ENCODE measurements around the gene PDK1. TPM values are rescaled to one million over a fixed set of nuclear protein-coding genes. Genes with fewer than 3 reads are reported as not detected.
"Not testable (repeated sequence)": the region's sequence is repeated elsewhere in the genome, so short reads cannot be mapped to it uniquely, and the experiment has no call there.

Gene PDK1
- 23.0 TPM for polyA plus RNA-seq (2013, experiment 1 of 2; ENCODE audit: insufficient read length)
- 23.8 TPM for polyA plus RNA-seq (2013, experiment 2 of 2; ENCODE audit: insufficient read length)

DNA sequence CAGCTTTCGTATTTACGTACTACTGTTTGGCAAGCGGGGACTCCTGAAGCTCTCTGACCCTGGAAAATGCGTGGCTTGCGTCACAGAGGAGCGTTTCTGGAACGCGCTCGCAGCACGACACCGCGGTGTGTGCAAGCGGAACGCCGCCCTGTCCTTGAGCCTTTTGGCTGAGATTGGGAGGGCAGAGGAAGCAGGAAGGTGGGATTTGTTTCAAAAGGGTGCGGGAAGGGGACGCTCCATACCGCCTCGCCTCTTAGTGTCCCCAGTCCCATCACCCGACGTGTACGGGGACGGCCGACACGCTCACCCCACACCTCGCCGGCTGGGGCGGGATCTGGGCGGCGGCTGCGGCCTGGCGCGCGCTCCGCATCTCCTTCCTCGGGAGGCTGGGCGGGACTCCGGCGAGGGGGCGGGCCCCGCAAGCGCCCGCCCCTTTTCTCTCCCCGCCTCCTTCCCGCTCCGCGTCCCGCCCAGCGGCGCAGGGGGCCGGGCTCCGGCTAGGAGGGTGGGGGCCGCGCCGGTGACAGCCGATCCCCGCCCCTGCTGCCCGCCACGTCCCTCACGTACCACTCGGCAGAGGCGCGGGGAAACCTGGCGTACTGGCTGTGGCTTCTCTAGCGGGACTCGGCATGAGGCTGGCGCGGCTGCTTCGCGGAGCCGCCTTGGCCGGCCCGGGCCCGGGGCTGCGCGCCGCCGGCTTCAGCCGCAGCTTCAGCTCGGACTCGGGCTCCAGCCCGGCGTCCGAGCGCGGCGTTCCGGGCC lies at the start of gene PDK1:
Gene PDK1 (plus strand): TSS at position 569 of the 762 bp plus-strand sequence. CDS start 61 bp downstream, at position 630.
- peak; percentile 91 for DNase-seq

DNA sequence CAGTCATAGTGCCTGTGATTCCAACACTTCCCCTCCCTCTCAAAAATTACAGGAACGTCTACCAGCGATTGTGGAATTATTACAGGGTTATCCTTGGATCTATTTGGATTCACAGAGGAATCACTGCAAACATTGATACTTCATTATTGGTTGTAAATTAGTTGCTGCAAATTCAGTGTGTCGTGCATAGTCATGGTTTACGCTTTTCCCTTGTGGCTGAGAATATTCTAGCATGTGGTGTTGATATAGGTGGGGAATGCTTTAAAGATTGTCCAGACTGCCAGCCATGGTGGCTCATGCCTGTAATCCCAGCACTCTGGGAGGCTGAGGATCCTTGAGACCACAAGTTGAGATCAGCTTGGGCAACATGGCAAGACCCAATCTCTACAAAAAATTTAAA lies 48.7 kb upstream of the PDK1 start:
- DNase-seq: no peak

DNA sequence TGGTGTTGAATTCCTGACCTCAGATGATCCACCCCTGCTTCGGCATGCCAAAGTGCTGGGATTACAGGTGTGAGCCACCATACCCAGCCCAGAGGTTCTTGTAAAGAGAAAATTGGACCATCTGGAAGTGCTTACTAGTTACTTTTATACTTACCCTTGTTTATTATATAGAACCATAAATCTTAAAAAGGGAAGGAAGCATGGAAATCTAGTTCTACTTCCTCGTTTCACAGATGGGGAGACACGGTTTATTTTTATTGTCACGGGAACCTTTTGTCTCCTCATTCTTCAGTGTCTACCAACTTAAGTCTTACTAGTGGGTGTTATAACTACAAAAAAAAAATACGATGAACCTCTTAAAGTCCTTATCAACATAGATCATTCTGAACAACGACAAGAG lies 45.8 kb upstream of the PDK1 start:
- DNase-seq: no peak

DNA sequence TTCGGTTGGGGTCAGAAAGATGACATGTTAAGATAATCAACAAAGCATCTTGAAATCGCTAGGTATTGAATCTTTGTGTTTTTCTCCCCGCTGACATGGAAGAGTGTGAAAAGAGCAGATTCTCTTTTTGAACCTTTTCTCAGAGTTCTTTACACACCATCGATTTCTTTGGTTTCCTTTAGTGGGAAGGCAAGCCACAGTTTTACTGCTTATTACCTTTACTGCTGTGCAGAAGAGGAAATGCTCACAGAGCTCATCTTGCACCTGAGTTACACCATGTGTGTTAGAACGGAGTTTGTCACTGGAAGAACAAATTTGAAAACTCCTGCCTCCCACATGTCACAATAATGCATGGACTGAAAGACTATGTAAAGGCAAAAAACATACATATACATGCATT lies 45.3 kb upstream of the PDK1 start:
- no peak for DNase-seq

DNA sequence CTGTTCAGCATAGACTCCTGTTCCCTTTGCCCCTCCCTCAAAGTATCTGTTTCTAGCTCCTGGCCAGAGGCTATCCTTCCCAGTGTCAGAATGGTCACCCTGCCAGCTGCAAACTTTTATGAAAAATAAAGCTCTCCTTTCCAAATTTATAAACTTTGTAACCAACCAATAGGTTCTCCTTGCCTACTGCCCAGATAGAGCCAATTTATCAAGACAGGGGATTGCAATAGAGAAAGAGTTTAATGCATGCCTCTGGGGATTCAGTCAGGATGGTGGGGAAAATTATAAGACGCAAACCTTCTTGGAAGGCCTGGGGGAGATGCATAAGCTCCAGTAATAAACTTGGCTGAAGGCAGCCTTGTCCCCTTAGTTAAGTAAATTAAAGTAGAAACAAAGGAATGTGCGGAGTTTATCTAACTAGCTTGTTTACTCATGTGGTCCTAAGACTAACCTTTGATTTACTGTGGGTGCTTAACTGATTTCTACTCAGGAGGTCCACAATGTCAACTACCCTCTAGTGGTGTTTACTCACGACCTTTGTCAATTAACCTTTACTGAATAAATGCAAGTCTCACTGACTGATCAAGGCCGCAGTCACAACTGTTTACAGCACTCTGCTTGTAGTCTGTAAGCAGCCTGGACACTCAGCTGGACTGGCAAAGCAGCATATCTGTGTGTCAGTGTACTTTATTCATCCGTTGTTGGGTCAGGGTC lies 42.9 kb upstream of the PDK1 start:
- DNase-seq: no peak

DNA sequence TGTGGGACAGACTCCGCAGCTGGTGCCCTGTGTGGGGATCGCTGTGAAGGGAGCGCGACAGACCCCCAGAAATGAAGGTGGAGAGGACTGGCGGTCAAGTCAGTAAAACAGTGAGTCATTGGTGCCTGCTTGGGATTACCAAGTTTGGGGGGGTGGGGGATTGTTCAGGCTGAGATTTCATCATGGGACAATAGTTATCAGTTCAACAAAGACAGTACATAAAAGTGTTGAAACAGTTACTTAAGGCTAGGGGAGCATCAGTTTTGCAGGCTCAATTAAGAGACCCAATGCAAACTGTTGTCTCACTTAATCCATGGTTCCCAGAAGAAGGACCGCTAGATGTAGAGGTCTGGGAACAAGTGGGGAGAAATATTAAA lies 42.4 kb upstream of the PDK1 start:
- DNase-seq: no peak

DNA sequence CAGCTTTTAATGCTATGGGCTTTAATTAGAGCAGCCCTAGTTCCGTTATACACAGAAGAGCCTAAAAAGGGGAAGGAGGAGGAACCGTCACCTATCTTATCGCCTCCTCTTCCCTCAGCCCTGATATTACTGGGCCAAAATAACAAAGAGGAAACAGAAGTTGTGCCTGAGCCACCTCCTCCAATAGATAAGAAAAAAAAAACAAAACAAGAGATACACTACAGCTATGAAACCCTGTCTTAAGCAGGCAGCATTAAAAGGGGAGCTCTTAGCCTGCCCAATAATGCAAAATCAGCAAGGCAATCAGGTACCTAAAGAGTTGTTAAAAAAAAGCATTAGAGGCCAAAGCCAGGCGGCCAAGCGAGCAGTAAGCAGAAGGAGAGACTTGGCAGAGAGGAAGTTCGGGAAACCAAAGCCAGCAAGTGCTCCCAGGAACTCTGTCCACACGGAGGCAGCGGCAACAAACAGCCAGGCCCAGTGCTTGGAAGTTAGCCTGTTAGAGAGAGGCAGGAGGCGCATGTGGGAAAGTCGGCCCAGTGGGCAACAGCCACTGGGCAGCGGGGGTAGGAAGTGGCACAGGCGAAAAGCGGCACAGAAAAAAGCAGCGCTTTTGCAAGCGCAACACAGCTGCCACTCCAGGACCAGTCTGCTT lies 41.8 kb upstream of the PDK1 start:
- DNase-seq: no peak

DNA sequence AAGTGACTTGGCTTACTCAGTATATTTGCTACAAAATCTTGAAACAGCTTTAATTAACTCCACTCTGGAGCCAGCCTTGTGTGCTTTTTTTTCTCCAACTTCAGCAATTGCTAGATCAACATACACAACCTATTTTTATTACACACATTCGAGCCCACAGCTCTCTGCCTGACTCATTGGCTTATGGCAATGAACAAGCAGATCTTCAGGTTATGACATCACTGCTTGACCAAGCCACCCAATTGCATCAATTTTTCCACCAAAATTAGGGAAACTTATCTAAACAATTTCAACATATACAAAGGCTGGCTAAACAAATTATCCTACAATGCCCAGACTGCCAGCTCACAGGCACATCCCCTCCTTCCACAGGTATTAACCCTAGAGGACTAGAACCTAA lies 39.6 kb upstream of the PDK1 start:
- peak; percentile 36 for DNase-seq

DNA sequence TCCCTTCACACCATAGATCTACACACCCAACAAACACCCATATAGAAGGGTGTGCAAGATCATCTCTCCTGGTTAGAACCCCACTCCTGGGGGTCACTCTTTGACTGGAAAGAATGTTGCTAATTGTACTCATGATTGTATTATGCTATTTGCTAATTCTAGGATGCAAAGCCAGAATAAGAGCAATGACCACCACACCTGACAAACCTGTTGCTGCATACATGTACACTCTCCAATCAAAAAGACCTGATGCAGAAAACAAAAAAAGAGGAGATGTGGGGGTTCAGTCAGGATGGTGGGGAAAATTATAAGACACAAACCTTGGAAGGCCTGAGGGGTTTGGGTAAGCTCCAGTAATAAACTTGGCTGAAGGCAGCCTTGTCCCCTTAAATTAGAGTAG lies 36.9 kb upstream of the PDK1 start:
- DNase-seq: no peak

DNA sequence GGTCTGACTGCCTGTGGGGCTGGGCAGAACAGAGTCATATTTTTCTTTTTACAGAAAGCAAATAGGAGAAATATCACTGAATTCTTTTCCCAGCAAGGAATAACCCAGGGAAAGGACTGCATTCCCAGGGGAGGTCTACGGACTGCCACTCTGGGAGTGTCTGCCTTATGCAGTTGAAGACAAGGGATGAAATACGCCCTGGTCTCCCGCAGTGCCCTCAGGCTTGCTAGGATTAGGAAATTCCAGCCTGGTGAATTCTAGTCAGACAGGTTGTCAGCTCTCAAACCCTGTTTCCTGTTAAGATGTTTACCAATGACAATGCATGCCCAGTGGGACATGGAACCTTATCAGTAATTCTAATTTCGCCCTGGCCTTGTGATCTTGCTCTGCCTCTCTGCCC lies 30.3 kb upstream of the PDK1 start:
- DNase-seq: no peak

DNA sequence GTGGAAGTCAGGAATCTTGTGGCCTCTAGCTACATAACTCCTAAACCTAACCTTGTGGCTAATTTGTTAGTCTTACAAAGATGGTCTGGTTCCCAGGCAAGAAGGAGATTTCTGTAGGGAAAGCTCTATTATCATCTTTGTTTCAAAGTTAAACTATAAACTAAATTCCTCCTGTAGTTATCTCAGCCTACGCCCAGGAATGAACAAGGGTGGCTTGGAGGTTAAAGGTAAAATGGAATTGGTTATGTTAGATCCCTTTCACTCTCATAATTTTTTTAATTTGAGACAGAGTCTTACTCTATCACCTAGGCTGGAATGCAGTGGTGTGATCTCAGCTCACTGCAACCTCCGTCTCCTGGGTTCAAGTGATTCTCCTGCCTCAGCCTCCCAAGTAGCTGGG lies 24.6 kb upstream of the PDK1 start:
- DNase-seq: no peak

DNA sequence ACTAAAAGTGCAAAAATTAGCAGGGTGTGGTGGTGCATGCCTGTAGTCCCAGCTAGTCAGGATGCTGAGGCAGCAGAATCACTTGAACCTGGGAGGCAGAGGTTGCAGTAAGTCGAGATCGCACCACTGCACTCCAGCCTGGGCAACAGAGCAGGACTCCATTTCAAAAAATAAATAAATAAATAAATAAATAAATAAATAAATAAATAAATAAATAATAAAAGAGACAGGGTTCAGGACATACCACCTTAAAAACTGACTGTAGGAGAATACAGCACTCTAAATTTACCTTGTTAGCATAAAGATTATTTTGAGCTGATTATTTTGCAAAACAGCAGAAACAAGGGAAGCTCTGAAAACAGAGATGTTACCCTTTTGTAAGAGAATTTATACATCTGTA lies 23.4 kb upstream of the PDK1 start:
- DNase-seq: not testable (repeated sequence)

DNA sequence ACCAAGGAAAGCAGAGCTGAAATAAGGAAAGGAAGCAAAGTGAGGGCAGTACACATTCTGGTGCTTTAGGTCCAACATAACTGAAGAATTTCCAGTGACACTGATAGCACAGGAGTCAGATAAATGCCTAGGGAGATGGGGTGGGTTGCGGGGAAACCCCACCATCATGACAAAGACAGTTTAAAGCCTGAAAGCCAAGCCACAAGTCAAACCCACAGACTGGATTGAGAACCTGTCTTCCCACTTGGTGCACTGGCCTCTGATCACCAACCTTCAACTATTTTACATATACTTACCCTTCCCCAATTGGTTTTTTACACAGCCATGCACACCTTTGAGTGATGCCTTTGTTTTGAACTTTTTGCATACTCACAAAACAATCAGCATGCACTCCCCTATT lies 22.2 kb upstream of the PDK1 start:
- DNase-seq: no peak

DNA sequence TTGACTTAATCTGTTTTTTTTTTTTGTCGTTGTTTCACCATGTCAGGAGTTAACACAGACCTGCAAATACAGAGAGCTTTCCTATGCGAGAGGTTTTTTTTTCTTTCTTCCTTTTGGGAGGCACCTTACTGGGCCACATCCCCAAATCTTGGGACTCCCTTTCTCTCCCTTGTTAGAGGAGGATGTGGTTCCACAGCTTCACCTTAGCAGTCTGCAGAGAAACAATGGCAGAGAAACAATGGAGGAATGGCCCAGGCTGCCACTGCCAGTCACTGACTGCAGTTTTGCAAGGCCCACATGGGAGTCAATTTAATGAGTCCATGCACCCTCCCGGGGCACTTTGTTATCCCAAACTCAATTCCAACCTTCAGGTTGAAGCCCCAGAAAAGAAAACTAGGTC lies 20.8 kb upstream of the PDK1 start:
- no peak for DNase-seq

DNA sequence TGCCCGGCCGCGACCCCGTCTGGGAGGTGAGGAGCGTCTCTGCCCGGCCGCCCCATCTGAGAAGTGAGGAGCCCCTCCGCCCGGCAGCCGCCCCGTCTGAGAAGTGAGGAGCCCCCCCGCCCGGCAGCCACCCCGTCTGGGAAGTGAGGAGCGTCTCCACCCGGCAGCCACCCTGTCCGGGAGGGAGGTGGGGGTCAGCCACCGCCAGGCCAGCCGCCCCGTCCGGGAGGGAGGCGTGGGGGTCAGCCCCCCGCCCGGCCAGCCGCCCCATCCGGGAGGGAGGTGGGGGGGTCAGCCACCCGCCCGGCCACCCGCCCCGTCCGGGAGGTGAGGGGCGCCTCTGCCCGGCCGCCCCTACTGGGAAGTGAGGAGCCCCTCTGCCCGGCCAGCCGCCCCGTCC lies 18.0 kb upstream of the PDK1 start:
- not testable (repeated sequence) for DNase-seq

DNA sequence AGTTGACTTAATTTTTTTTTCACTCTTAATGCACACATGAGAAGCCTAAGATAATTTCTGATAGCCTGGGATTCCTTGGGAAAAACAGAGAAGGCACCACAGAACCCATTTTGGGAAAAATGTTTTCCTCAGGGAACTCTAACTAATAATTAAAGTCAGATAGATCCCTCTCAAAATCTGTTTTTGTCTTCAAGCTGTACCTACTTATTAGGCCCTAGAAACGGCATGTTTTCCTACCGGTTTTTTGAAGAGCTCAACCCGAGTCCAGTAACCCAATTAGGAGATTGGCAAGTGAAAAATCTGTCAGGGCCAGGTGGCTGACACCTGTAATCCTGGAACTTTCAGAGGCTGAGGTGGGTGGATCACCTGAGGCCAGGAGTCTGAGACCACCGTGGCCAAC lies 16.1 kb upstream of the PDK1 start:
- no peak for DNase-seq

DNA sequence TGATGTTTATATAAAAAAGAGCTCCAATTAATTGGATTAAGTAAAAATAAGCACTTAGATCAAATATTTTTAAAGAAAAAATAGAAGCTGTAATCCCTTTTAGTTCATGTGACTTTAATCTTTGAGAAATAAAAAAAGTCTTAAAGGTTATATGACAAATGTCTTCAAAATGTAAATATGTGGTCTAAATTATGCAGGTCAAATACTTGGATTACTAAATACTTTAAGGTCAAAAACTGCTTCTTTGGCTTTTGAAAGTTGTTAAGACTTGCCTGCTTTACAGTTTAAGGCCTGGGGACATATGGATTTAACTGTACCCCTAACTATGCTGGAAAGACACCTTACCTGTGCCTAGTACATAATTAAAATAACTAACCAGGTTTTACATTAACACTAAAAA lies 15.5 kb upstream of the PDK1 start:
- DNase-seq: no peak

DNA sequence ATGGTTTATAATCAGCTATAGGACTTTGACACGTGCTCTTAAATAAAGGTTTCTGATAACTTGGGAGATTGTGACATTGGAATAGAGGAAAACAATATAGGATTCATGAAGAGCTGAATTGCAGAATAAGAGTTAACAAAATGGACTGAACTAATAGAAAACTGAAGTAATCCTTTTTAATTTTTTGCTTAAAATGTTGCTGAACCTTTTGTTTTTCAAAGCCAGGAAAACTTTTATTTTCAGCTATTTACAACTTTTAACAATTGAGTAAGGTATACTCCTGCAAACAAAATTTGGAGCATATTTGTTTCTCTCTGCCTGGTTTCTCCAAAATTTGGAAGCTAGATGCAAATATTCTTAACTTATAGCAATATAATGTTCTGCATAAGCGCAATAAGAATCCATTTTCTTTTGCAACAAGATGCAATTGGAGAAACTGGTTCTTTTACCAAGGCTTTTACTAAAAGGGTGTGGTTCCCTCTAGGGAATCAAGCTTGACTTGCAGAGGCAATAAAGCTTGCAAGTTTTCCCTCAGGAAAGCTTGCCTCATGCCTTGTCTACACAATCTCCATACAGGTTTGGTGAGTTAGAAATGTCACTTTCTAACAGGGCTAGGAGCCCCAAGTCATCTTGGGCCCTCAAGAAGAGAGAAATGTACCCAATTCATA lies 10.3 kb upstream of the PDK1 start:
- DNase-seq: no peak

DNA sequence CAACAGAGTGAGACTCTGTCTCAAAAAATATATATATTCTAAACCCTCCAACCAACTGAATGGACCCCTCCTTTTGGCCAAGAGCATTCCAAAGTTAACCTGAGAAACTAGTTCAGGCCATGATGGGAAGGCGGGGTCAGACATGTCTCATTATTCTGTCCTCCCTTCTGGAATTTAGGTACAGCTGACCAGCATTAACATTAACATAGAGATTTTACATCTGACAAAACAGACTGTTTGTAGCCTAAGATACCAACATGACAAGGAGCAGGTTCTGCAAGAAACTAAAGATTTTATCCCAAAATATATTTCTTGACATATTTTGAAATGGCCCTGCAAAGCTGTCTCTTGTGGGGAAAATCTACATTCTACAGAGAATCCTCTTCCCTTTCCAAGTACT lies 6.8 kb upstream of the PDK1 start:
- DNase-seq: no peak

DNA sequence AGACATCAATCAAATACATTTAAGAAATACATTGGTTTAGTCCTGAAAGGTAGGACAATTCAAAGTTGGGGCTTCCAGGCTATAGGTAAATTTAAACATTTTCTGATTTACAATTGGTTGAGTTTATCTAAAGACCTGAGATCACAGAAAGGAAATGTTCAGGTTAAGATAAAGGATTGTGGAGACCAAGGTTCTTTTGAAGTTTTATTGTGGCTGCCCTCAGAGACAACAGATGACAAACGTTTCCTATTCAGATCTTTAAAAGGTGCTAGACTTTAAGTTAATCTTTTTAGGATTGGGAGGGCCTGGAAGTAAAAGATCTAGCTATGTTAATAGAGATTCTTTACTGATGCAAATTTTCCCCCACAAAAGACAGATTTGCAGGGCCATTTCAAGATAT lies 6.1 kb upstream of the PDK1 start:
- DNase-seq: not testable (repeated sequence)

DNA sequence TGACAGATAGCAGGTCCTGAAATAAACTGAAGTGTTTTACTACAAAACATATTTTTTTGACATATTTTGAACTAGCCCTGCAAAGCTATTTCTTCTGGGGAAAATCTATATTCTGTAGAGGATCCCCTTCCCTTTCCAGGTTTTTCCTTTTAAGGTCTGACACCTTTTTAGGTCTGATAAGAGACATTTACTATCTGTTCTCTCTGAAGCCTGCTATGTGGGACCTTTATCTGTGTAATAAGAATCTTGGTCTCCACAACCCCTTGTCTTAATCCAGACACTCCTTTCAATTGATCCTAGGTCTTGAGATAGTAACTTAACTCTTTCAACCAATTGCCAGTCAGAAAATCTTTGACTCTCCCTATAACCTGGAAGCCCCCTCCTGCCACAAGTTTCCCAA lies 5.5 kb upstream of the PDK1 start:
- DNase-seq: no peak

DNA sequence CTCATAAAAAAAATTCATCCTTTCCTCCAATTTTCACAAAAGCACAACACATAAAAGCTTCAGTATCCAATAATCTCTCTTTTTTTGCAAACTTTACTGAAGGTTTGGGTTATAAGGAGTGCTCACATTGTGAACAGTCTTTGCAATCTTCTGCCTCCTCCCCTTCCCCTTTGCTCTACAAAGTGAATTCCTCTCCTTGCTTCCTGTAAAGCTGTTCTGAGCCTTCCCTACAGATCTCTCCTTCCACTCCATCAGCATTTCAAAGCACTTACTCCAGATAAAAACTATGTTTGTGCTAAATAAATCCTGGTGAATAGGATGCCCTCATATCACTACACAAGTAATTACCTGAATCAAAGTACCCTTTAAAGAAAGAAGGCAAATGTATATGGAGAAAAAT lies 4.6 kb upstream of the PDK1 start:
- no peak for DNase-seq

Measured in fibroblast of skin of abdomen (primary cell).